Retinal pigment epithelial cell (primary cell): ENCODE data around the gene HAAO.

Experiments used
- DNase-seq: peaks from one replicate; pipeline ENCODE4 v3.0.0-alpha.2; 2010; ENCODE audit warnings: low read depth
- H3K4me3 ChIP-seq: 2 replicates; pipeline ENCODE4 v1.5.1; 2011; ENCODE audit warnings: mild to moderate bottlenecking, low read length, control low read depth, moderate library complexity
- TF ChIP-seq, protein P1 (sequence below): conservative IDR thresholded peaks from 2 replicates; pipeline ENCODE4 v1.5.1; 2011; ENCODE audit warnings: low read depth, low read length, control low read depth, inconsistent platforms

The HAAO gene

DNA sequence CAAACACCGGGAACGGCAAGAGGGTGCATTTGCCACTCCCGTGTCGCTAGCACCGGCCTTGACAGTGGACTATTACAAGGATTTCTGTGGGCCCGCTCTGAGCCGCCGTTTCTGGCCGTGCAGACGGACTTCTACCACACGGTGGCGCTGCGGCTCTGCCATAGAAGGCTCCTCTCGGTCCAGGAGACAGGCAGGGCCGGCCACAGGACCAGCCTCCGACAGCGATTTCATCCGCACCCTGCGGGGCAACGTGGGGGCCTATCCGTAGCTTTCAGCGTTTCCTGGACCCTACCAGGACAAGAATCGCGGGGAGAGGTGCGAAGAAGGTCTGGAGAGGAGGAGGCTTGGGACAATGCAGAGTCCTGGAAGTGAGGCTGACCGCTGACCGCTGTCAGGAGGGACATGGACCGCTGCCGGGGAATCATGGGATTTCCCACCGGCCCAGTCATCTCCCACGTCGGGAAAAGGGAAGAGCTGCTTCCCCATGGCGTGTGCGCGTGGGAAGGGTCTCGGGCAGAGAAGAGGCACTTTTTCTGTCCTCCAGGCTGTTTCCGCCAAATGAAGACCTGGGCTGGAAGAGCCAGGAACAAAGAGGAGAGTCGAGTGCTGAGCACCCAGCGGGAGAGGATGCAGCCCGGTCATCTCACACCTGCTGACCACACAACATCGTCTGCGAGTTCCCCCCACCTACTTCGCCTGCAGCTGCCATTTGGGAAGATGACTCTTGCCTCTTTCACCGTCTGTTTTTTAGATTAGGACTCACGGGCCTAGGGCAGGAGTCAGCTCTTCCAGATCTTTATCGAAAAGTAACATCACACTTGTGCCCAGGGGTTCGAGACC lies 35.5 kb upstream of the HAAO start:
- no peak for DNase-seq
- TF ChIP-seq, protein P1, sequence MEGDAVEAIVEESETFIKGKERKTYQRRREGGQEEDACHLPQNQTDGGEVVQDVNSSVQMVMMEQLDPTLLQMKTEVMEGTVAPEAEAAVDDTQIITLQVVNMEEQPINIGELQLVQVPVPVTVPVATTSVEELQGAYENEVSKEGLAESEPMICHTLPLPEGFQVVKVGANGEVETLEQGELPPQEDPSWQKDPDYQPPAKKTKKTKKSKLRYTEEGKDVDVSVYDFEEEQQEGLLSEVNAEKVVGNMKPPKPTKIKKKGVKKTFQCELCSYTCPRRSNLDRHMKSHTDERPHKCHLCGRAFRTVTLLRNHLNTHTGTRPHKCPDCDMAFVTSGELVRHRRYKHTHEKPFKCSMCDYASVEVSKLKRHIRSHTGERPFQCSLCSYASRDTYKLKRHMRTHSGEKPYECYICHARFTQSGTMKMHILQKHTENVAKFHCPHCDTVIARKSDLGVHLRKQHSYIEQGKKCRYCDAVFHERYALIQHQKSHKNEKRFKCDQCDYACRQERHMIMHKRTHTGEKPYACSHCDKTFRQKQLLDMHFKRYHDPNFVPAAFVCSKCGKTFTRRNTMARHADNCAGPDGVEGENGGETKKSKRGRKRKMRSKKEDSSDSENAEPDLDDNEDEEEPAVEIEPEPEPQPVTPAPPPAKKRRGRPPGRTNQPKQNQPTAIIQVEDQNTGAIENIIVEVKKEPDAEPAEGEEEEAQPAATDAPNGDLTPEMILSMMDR: peak; percentile 90
- peak overlapping the region; percentile 33 for H3K4me3 ChIP-seq

- TF ChIP-seq, protein P1: no peak
- no peak overlapping the region for H3K4me3 ChIP-seq
- no peak for DNase-seq
These were observed 33.8 kb upstream of the HAAO start for GRCh38 chr2:42826231-42826630.

DNA sequence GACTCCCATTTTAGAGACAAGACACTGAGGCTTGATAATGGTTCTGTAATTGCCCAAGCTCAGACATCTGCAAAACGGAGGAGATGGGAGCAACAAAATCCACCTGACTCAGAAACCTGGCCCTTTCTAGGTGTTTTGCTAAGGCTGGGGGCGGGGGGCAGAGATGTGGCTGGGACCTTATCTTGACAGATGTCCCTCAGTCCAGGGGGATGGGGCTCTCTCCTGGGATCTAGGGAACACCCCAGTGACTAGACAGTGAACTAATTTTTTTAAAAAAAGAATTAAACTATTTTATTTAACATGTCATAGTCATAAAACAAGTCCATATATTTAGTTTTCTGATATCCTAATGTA lies 32.0 kb upstream of the HAAO start:
- no peak overlapping the region for H3K4me3 ChIP-seq
- no peak for DNase-seq
- TF ChIP-seq, protein P1: no peak

DNA sequence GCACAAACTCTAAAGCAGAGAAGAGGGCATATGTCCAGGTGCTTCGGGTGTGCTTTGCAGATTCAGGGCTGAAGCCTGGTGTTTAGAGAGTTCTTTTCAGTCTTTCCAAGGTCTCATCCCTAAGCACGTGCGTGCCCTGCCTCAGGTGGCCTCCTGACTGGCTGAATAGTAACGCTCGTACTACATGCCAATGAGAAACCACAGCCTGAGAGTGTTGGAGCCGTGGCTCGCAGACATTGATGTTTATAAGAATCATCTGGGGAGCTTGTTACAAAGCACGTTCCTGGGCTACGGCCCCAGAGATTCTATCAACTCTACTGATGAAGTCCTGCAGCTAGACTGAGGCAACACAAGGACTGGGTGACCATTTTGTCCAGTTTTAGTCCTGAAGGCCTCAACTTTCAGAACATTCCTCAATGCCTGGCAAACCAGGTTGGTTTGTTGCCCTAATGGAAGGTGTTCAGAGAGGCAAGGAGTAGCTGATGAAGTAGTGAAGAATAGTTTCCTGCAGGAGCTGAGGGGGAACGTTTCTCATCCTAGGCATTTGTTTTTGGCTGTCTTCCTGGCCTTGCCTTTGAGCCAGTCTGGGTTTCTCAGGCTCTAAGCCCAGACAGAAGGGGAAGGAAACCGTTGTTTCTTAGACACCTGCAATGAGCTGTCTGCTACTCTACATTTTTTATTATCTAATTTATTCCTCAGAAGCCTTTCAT lies 31.5 kb upstream of the HAAO start:
- no peak overlapping the region for H3K4me3 ChIP-seq
- DNase-seq: no peak
- TF ChIP-seq, protein P1: no peak

GRCh38 chr2:42819160-42819559 lies 26.8 kb upstream of the HAAO start:
- no peak for DNase-seq
- TF ChIP-seq, protein P1: no peak
- no peak overlapping the region for H3K4me3 ChIP-seq

DNA sequence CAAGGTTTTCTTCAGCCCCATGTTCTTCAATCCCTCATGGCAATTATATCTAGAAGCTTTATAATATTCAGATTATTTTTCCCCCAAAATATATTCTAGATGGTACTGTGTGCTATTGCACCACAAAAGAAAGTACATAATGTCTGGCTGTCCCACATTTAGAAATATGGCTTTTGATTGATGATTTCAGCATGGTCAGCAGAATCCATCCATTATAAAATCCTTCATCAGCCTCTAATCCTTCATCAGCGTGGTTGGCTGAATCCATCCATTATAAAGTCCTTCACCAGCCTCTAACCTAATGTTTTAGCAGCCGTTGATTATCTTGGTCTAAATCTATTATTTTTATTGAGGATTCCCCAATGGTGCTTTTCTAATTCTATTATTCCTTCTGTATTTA lies 23.3 kb upstream of the HAAO start:
- DNase-seq: no peak
- TF ChIP-seq, protein P1: no peak

DNA sequence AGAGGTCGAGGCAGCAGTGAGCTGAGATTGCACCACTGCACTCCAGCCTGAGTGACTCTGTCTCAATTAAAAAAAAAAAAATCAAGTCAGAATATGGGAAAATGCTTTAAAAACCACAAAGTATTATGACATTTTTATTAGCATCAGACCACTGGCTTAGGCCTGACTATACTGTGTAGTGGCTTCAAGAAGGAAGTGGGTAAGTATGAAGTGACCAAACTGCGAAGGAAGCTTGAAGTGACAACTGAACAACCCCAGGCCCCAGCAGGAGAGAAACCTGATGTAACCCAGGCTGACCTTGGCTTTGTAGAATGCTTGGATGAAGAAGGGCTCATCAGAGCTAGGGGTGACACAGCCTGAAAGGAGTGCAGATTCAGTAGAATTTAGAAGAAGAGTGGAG lies 21.4 kb upstream of the HAAO start:
- TF ChIP-seq, protein P1: no peak

More for the DNA sequence above, 23.3 kb upstream of the HAAO start:
- no peak overlapping the region for H3K4me3 ChIP-seq

More for the DNA sequence above, 21.4 kb upstream of the HAAO start:
- H3K4me3 ChIP-seq: no peak overlapping the region
- DNase-seq: no peak
